ENCODE measurements around the gene TGFB2.

TGFB2 gene

GRCh38 chr1:218355278-218355677, 10.1 kb downstream of the TGFB2 start:
- in situ Hi-C loops (cut with HindIII; ENCODE audit: low pct_ligation_motif_present, low sequenced_read_pairs): no loop called here
- Histone ChIP-seq H3K4me3 (ENCODE audit: low read depth, low read length) (no peak overlapping the region), H3K27me3 (replicated peaks) (no peaks in the 10 kb centered on the region), H3K36me3 (replicated peaks) (peaks cover 62% of the 10 kb centered on the region), H3K27ac (no peak overlapping the region)
- no peak for TF ChIP-seq CTCF (IDR thresholded peaks at IDR 0.05; ENCODE audit: low read depth, low read length, missing control alignments)
- no peak for DNase-seq

- peak overlapping the region; percentile 66 for H3K27ac ChIP-seq
- no peak for DNase-seq
- H3K27me3 ChIP-seq (replicated peaks): no peaks in the 10 kb centered on the region
- in situ Hi-C loops (cut with HindIII; ENCODE audit: low pct_ligation_motif_present, low sequenced_read_pairs): no loop called here
- H3K4me3 ChIP-seq (ENCODE audit: low read depth, low read length): no peak overlapping the region
- H3K36me3 ChIP-seq (replicated peaks): peaks cover 75% of the 10 kb centered on the region
- no peak for TF ChIP-seq CTCF (IDR thresholded peaks at IDR 0.05; ENCODE audit: low read depth, low read length, missing control alignments)
These were observed 12.2 kb downstream of the TGFB2 start for GRCh38 chr1:218357211-218357892.

GRCh38 chr1:218357893-218358232, 12.7 kb downstream of the TGFB2 start:
- DNase-seq: no peak
- Histone ChIP-seq H3K4me3 (ENCODE audit: low read depth, low read length) (no peak overlapping the region), H3K36me3 (replicated peaks) (peaks cover 76% of the 10 kb centered on the region), H3K27ac (peak overlapping the region; percentile 66), H3K27me3 (replicated peaks) (no peaks in the 10 kb centered on the region)
- in situ Hi-C loops (cut with HindIII; ENCODE audit: low pct_ligation_motif_present, low sequenced_read_pairs): no loop called here
- no peak for TF ChIP-seq CTCF (IDR thresholded peaks at IDR 0.05; ENCODE audit: low read depth, low read length, missing control alignments)

GRCh38 chr1:218361298-218362065, 16.3 kb downstream of the TGFB2 start:
- Histone ChIP-seq H3K4me3 (ENCODE audit: low read depth, low read length) (no peak overlapping the region), H3K27me3 (replicated peaks) (no peaks in the 10 kb centered on the region), H3K36me3 (replicated peaks) (peaks cover 76% of the 10 kb centered on the region), H3K27ac (peak overlapping the region; percentile 23)
- peak; percentile 78 for TF ChIP-seq CTCF (IDR thresholded peaks at IDR 0.05; ENCODE audit: low read depth, low read length, missing control alignments)
- in situ Hi-C loops (cut with HindIII; ENCODE audit: low pct_ligation_motif_present, low sequenced_read_pairs): no loop called here
- no peak for DNase-seq

GRCh38 chr1:218362418-218363076, 17.4 kb downstream of the TGFB2 start:
- H3K27me3 ChIP-seq (replicated peaks): no peaks in the 10 kb centered on the region
- H3K4me3 ChIP-seq (ENCODE audit: low read depth, low read length): no peak overlapping the region
- H3K36me3 ChIP-seq (replicated peaks): peaks cover 80% of the 10 kb centered on the region
- peak overlapping the region; percentile 23 for H3K27ac ChIP-seq
- in situ Hi-C loops (cut with HindIII; ENCODE audit: low pct_ligation_motif_present, low sequenced_read_pairs): no loop called here
- no peak for TF ChIP-seq CTCF (IDR thresholded peaks at IDR 0.05; ENCODE audit: low read depth, low read length, missing control alignments)
- DNase-seq: no peak

Data from brain microvascular endothelial cell (primary cell).